Loucy (cell line): Measurements from ENCODE around the gene DDX17.

Source experiments
- H2AFZ ChIP-seq: fragments of 200-600 bp; sonication (generic); 2 replicates; pipeline ENCODE4 v1.6.0; 2016; ENCODE audit warnings: antibody characterized with exemption, mild to moderate bottlenecking, low read length, moderate library complexity
- H3F3A ChIP-seq: fragments of 200-600 bp; 2 replicates; pipeline ENCODE4 v1.6.0; 2016; ENCODE audit warnings: antibody characterized with exemption, low read depth, mild to moderate bottlenecking
- H3K27me3 ChIP-seq: fragments of 200-600 bp; sonication (generic); 2 replicates; pipeline ENCODE4 v1.6.1; 2014; ENCODE audit warnings: low read length, mild to moderate bottlenecking; ENCODE audit not compliant: insufficient read depth, poor library complexity, severe bottlenecking
- H3K36me3 ChIP-seq: fragments of 200-600 bp; sonication (generic); 2 replicates; pipeline ENCODE4 v1.6.1; 2016; ENCODE audit warnings: low read length; ENCODE audit not compliant: insufficient read depth
- H3K4me1 ChIP-seq: fragments of 200-600 bp; sonication (generic); 2 replicates; pipeline ENCODE4 v1.5.1; 2014; ENCODE audit warnings: low read length, mild to moderate bottlenecking; ENCODE audit not compliant: insufficient read depth, poor library complexity, severe bottlenecking
- H3K4me2 ChIP-seq: fragments of 200-600 bp; sonication (generic); 2 replicates; pipeline ENCODE4 v1.6.0; 2014; ENCODE audit warnings: antibody characterized with exemption, low read length, low read depth, mild to moderate bottlenecking; ENCODE audit not compliant: poor library complexity, severe bottlenecking
- H3K4me3 ChIP-seq: fragments of 200-600 bp; sonication (generic); 2 replicates; pipeline ENCODE4 v1.5.1; 2014; ENCODE audit warnings: low read length, mild to moderate bottlenecking, mixed read lengths; ENCODE audit not compliant: poor library complexity, severe bottlenecking
- H3K79me2 ChIP-seq: fragments of 200-600 bp; sonication (generic); 2 replicates; pipeline ENCODE4 v1.6.1; 2014; ENCODE audit warnings: low read length; ENCODE audit not compliant: insufficient read depth
- H3K9ac ChIP-seq: fragments of 200-600 bp; sonication (generic); 2 replicates; pipeline ENCODE4 v1.6.0; 2014; ENCODE audit warnings: mild to moderate bottlenecking, low read depth, low read length, moderate library complexity; ENCODE audit not compliant: poor library complexity, severe bottlenecking
- H3K9me2 ChIP-seq: fragments of 200-600 bp; sonication (generic); replicated peaks from 2 replicates; pipeline ENCODE4 v1.6.1; 2016; ENCODE audit warnings: low read depth, low read length, mixed read lengths
- H3K9me3 ChIP-seq: fragments of 200-600 bp; sonication (generic); 2 replicates; pipeline ENCODE4 v1.6.1; 2014; ENCODE audit warnings: mild to moderate bottlenecking, antibody characterized with exemption, low read length, low read depth; ENCODE audit not compliant: insufficient read depth
- H4K20me1 ChIP-seq: fragments of 200-600 bp; sonication (generic); 2 replicates; pipeline ENCODE4 v1.6.0; 2014; ENCODE audit warnings: antibody characterized with exemption, low read length, mild to moderate bottlenecking; ENCODE audit not compliant: insufficient read depth, poor library complexity, severe bottlenecking
- CTCF ChIP-seq: fragments of 200-600 bp; sonication (generic); conservative IDR thresholded peaks from 2 replicates; pipeline ENCODE4 v1.5.1; 2014; ENCODE audit warnings: mild to moderate bottlenecking, antibody characterized with exemption, low read length
- EZH2phosphoT487 ChIP-seq: fragments of 200-600 bp; IDR thresholded peaks from 2 replicates; pipeline ENCODE4 v1.6.1; 2018; ENCODE audit warnings: antibody characterized with exemption, mild to moderate bottlenecking, moderate library complexity, borderline replicate concordance

DDX17 gene

DNA sequence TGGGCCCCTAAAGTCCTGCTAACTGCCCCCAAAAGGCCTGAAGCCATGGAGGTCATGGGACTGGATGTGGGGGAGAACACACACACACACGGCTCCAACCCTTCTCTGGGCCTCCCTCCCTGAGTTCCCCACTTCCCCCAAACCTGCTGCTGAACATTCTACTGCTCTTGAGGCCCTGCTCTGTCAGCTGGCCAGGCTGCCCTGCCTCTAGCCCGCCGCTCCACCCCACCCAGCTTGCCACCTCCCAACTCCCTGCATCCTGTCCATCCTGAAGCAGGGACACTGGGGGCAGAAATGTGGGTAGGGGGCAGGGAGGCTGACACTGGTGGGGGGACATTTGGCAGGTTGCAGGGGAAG is 52.1 kb downstream of the DDX17 start:
- Histone ChIP-seq H2AFZ (no peak overlapping the region), H3F3A (no peaks in the 10 kb centered on the region), H3K36me3 (no peaks in the 10 kb centered on the region), H3K9ac (no peak overlapping the region), H3K9me2 (no peaks in the 10 kb centered on the region), H3K27me3 (no peaks in the 10 kb centered on the region), H3K4me3 (no peak overlapping the region), H4K20me1 (no peaks in the 10 kb centered on the region), H3K79me2 (no peaks in the 10 kb centered on the region), H3K4me2 (no peak overlapping the region), H3K4me1 (no peaks in the 10 kb centered on the region), H3K9me3 (no peaks in the 10 kb centered on the region)
- TF ChIP-seq EZH2phosphoT487 (no peak), CTCF (no peak)

GRCh38 chr22:38453066-38453672 is 52.9 kb downstream of the DDX17 start:
- Histone ChIP-seq H3K9me3 (no peaks in the 10 kb centered on the region), H3K36me3 (no peaks in the 10 kb centered on the region), H3K9ac (no peak overlapping the region), H3K4me3 (no peak overlapping the region), H3K79me2 (no peaks in the 10 kb centered on the region), H3K9me2 (no peaks in the 10 kb centered on the region), H3F3A (no peaks in the 10 kb centered on the region), H4K20me1 (no peaks in the 10 kb centered on the region), H3K4me1 (no peaks in the 10 kb centered on the region), H3K4me2 (no peak overlapping the region), H2AFZ (no peak overlapping the region), H3K27me3 (no peaks in the 10 kb centered on the region)
- no peak for TF ChIP-seq CTCF
- no peak for TF ChIP-seq EZH2phosphoT487

DNA sequence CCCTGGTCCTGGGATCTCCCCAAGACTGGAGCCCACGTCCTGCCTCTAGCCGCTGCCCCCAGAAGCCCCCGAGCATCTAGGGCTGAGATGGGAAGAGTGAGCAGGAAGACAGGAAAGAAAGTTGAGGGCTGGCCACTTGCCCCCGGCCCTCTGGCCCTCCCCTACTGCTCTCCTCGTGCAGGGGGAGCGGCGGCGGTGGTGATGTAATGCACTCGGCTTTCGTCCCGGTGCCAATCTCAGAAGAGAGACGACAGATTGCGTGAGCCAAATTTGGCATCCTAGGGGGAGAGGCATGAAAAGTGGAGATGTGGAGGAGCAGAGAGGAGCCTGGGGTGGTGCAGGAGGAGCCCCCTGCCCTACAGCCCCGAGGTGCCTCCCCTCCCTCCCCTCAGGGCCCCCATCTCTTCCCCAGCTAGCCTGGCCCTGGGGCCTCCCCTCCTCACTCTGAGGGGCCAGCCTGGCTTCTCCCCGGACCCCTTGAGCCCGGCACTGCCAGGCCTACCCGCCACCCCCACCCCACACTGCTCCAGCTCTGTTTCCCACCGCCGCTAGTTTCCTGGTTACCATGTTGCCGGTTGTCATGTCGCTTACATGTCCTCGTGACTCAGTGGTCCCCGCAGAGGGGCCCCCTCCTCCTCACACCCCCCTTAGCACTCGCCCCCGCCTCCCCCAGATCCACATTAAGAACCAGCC is 53.6 kb downstream of the DDX17 start:
- H3K9ac ChIP-seq, result no peak overlapping the region
- H3K9me2 ChIP-seq, result no peaks in the 10 kb centered on the region
- no peaks in the 10 kb centered on the region for H3K79me2 ChIP-seq
- no peaks in the 10 kb centered on the region for H3K27me3 ChIP-seq
- H2AFZ ChIP-seq, result no peak overlapping the region
- H3K9me3 ChIP-seq, result no peaks in the 10 kb centered on the region
- no peaks in the 10 kb centered on the region for H3K4me1 ChIP-seq
- H4K20me1 ChIP-seq, result no peaks in the 10 kb centered on the region
- no peaks in the 10 kb centered on the region for H3K36me3 ChIP-seq
- H3K4me3 ChIP-seq, result no peak overlapping the region
- H3F3A ChIP-seq, result no peaks in the 10 kb centered on the region
- H3K4me2 ChIP-seq, result no peak overlapping the region
- TF ChIP-seq CTCF, result no peak
- TF ChIP-seq EZH2phosphoT487, result no peak
